ENCODE data around the gene RAB27A. TPM values are rescaled to one million over a fixed set of nuclear protein-coding genes. Genes with fewer than 3 reads are reported as not detected.

RAB27A gene
- total and polyA plus RNA-seq, 9 of the 15 experiments (the other 6 are each of a cell fraction or from before 2014, with no cell fraction given): 31.5 to 171 (median 80.4) TPM

GRCh38 chr15:55270291-55270690 is 19.3 kb downstream of the RAB27A start:
- in situ Hi-C loops (cut with MboI) (no loop called here), intact Hi-C loops (cut with micrococcal nuclease) (no loop called here)
- H3K4me3 ChIP-seq: no peak overlapping the region
- H3K9me1 ChIP-seq (ENCODE audit: control insufficient read depth, insufficient read depth, low read length): no peaks in the 10 kb centered on the region
- no peak for TF ChIP-seq KLF6 (CRISPR knock-in tag; IDR thresholded peaks at IDR 0.05; ENCODE audit: borderline replicate concordance)
- no peak for TF ChIP-seq HEY1 (CRISPR knock-in tag; IDR thresholded peaks at IDR 0.05; ENCODE audit: borderline replicate concordance)
- TF ChIP-seq BRD4 (IDR thresholded peaks at IDR 0.05): no peak
- no peak for TF ChIP-seq RCOR1 (IDR thresholded peaks at IDR 0.05; ENCODE audit: borderline replicate concordance in 1 of 2, low read depth in 2 of 2, low read length in 2 of 2)
- POLR2A ChIA-PET: interaction anchor here (1.4 to 3.4 kb wide), 2 partner anchors 9 to 15 kb away, joined by 3 to 14 read pairs; no protein-coding TSS in a partner anchor
- no peaks in the 10 kb centered on the region for H3K27me3 ChIP-seq (ENCODE audit: control insufficient read depth in 2 of 2, insufficient read depth in 2 of 2, low read length in 2 of 2)
- ATAC-seq (no peak), FAIRE-seq (no peak), DNase-seq (ENCODE audit: extremely low read depth in 1 of 4, low spot score in 3 of 4) (no peak)
- no TSS peak for BruUV-seq (replicated peaks)
- H2AFZ ChIP-seq (ENCODE audit: low read depth, low read length): no peak overlapping the region
- no peak overlapping the region for H3K4me2 ChIP-seq (ENCODE audit: insufficient read depth, low read length)
- peaks cover 88% of the 10 kb centered on the region for H3K79me2 ChIP-seq (ENCODE audit: control insufficient read depth, insufficient read depth, low read length)
- 0 out of 2 replicates have a peak, but pooled peaks cover 5% of the 10 kb centered on the region for H4K20me1 ChIP-seq (replicated peaks; ENCODE audit: control insufficient read depth, insufficient read depth, low read length)
- no peak overlapping the region for H3K9ac ChIP-seq (ENCODE audit: insufficient read depth in 1 of 2, low read depth in 2 of 2, low read length in 2 of 2)
- peaks cover 9 to 25% of the 10 kb centered on the region in 2 experiments; a peak in 4 of 5 replicates for H3K4me1 ChIP-seq (replicated peaks in 1 of 2; ENCODE audit: control insufficient read depth in 2 of 2, insufficient read depth in 2 of 2, low read length in 2 of 2)
- no peaks in the 10 kb centered on the region for H3K9me3 ChIP-seq (replicated peaks; ENCODE audit: control insufficient read depth, insufficient read depth, low read depth, low read length)
- H3K27ac ChIP-seq (ENCODE audit: extremely low read depth, low read depth, low read length): no peak overlapping the region
- H3K36me3 ChIP-seq (ENCODE audit: control insufficient read depth, insufficient read depth, low read length): peaks cover 57% of the 10 kb centered on the region
- WGBS (ENCODE audit: insufficient coverage, low coverage, missing lambda C conversion rate): 89% methylated on average over 6 of the region's 6 CpGs
- CTCF ChIA-PET (ENCODE audit: low intra/inter-chr PET ratio): no interaction called here

- Histone ChIP-seq H3K9me3 (replicated peaks; ENCODE audit: control insufficient read depth, insufficient read depth, low read depth, low read length) (no peaks in the 10 kb centered on the region), H3K9me1 (ENCODE audit: control insufficient read depth, insufficient read depth, low read length) (no peaks in the 10 kb centered on the region), H3K27ac (ENCODE audit: extremely low read depth, low read depth, low read length) (peak overlapping the region; percentile 38; the same call in 2 of the 3 replicates), H3K79me2 (ENCODE audit: control insufficient read depth, insufficient read depth, low read length) (peaks cover 81% of the 10 kb centered on the region), H3K4me2 (ENCODE audit: insufficient read depth, low read length) (peak overlapping the region; percentile 34; the same call in 1 of the 2 replicates), H3K9ac (ENCODE audit: insufficient read depth in 1 of 2, low read depth in 2 of 2, low read length in 2 of 2) (peak overlapping the region in 1 of 2 experiments; percentile 10; a peak in 2 of 4 replicates), H3K27me3 (ENCODE audit: control insufficient read depth in 2 of 2, insufficient read depth in 2 of 2, low read length in 2 of 2) (no peaks in the 10 kb centered on the region), H4K20me1 (replicated peaks; ENCODE audit: control insufficient read depth, insufficient read depth, low read length) (0 out of 2 replicates have a peak, but pooled peaks cover 5% of the 10 kb centered on the region), H3K36me3 (ENCODE audit: control insufficient read depth, insufficient read depth, low read length) (peaks cover 63% of the 10 kb centered on the region), H2AFZ (ENCODE audit: low read depth, low read length) (no peak overlapping the region), H3K4me3 (no peak overlapping the region), H3K4me1 (replicated peaks in 1 of 2; ENCODE audit: control insufficient read depth in 2 of 2, insufficient read depth in 2 of 2, low read length in 2 of 2) (peaks cover 9 to 25% of the 10 kb centered on the region in 2 experiments; a peak in 4 of 5 replicates)
- in situ Hi-C loops (cut with MboI): no loop called here
- FAIRE-seq (peak; percentile 71), DNase-seq (ENCODE audit: extremely low read depth in 1 of 4, low spot score in 3 of 4) (peak in 1 of 4 experiments; percentile 49), ATAC-seq (peak; percentile 67)
- intact Hi-C loops (cut with micrococcal nuclease): no loop called here
- CTCF ChIA-PET (ENCODE audit: low intra/inter-chr PET ratio): no interaction called here
- no TSS peak for BruUV-seq (replicated peaks)
- WGBS (ENCODE audit: insufficient coverage, low coverage, missing lambda C conversion rate): 17% methylated on average over 2 of the region's 2 CpGs
- POLR2A ChIA-PET: interaction anchor here (1.0 to 3.4 kb wide), 3 partner anchors 9 to 17 kb away, joined by 5 to 14 read pairs (median 7); no protein-coding TSS in a partner anchor
- TF ChIP-seq ARID1B (IDR thresholded peaks at IDR 0.05): peak; percentile 7; the same call in 1 of the 2 replicates
- TF ChIP-seq TCF3 (CRISPR knock-in tag; IDR thresholded peaks at IDR 0.05): peak; percentile 39
- no peak for TF ChIP-seq TAF9B (IDR thresholded peaks at IDR 0.05; ENCODE audit: partially characterized antibody)
Measured at GRCh38 chr15:55268176-55268695, 21.4 kb downstream of the RAB27A start.
